Lung microvascular endothelial cell (primary cell): ENCODE results near the gene FAM171A2. TPM values are rescaled to one million over a fixed set of nuclear protein-coding genes. Genes with fewer than 3 reads are reported as not detected.
"Not testable (repeated sequence)": the region's sequence is repeated elsewhere in the genome, so short reads cannot be mapped to it uniquely, and the experiment has no call there.

Experiments
- DNase-seq, 2 donors: peaks; one replicate each; pipeline versions ENCODE4 v3.0.0 to v3.0.0-alpha.2; 2010; ENCODE audit warnings: low read depth in 2 of 2
- total RNA-seq: library from RNA; depleted of rRNA; stranded (reverse); fragments of >200 nt; gene quantifications from 2 replicates; pipeline ENCODE4 v1.2.1, GENCODE V29; 2014

The FAM171A2 gene
- 6.3 and 8.1 TPM in 2 replicates for total RNA-seq

DNA sequence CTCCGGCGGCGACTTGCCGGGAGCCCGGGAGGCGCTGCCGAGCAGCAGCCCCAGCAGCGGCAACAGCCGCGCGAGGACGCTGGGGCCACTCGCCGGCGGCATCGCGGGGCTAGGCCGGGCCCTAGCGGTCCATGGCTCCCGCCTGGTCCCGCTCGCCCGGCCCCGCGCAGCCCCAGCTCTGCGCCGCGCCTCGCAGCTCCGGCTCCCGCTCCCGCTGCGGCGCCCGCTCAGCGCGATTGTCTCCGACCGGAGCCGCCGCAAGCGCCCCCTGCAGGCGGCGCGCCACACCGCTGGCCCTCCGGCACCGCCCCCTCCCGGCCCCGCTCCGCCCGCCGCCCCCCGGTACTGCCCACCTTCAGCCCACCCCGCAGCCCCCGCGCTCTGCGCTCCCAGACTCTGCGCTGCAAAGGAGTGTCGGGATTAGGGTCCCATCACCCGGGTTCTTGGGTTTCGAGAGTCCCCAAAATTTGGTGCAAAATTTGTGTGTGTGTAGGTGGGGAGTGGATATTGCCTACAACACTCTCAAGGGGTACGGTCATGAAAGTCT is at the start of gene FAM171A2:
Gene FAM171A2, minus strand, starts transcription at position 241 of the 547 bp plus-strand sequence. Its CDS starts 139 bp downstream, at position 102.
- DNase-seq: peak; percentile 62 to 74

- DNase-seq: no peak
These were observed 45.8 kb upstream of the FAM171A2 start for GRCh38 chr17:44409309-44410028.

DNA sequence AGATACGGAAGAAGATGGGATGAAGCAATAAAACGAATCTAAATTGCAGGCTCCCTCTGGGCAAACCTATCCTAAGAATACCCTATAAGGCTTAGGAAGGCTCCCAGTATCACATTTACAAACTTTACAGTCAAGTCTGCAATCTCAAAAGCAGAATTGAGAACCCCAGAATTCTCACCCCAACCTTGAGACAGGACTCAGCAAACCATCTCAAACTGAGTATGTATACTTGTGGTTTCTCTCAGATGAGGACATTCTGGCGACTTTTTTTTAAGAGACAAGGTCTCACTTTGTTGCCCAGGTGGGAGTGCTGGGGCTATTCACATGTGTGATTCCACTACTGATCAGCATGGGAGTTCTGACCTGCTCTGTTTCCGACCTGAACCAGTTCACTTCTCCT is 45.1 kb upstream of the FAM171A2 start:
- DNase-seq: no peak

DNA sequence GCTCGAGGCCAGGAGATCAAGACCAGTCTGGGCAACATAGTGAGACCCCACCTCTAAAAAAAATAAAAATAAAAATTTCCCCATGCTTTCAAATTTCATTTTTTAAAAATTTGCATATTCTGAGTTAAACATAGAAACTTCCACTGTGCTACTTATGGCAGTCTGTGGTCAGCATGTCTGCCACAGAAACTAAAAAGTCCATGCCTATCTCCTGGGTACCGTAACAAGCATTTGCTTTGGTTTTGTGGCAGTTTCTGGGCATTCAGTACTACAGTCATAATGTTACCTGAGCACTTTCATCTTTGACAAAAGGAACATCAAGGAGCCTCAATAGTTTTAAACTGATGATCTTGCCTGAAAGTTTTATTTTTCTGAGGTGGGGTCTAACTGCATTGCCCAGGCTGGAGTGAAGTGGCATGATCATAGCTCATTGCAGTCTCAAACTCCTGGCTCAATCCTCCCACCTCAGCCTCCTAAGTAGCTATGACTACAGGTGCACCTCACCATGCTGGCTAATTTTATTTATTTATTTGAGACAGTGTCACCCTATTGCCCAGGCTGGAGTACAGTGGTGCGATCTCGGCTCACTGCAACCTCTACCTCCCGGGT is 39.0 kb upstream of the FAM171A2 start:
- no peak for DNase-seq

GRCh38 chr17:44400226-44400847 is 36.7 kb upstream of the FAM171A2 start:
- DNase-seq: peak; percentile 36 to 55

GRCh38 chr17:44398692-44399691 is 35.3 kb upstream of the FAM171A2 start:
- DNase-seq: no peak

GRCh38 chr17:44397479-44398440 is 34.1 kb upstream of the FAM171A2 start:
- no peak for DNase-seq

- DNase-seq: no peak
These were observed 33.3 kb upstream of the FAM171A2 start for GRCh38 chr17:44396946-44397345.

DNA sequence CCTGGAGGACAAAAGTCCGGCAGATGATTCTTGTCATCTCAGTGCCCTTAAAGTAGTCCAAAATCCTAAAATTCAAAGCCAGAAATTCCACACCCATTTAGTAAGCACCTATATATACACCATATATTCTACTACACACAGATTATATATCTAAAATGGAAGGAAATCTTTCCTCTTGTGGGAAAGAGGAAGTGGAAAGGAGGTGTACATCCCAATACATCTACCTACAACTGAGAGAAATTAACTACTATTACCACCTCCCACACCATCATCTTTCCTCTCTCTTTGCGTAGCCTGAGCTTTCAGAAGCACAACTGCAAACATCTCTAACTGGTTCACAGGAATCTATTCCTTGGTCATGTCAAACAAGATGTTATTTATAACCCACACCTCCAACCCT is 31.2 kb upstream of the FAM171A2 start:
- DNase-seq: no peak

GRCh38 chr17:44394112-44394511 is 30.5 kb upstream of the FAM171A2 start:
- not testable (repeated sequence) for DNase-seq

DNA sequence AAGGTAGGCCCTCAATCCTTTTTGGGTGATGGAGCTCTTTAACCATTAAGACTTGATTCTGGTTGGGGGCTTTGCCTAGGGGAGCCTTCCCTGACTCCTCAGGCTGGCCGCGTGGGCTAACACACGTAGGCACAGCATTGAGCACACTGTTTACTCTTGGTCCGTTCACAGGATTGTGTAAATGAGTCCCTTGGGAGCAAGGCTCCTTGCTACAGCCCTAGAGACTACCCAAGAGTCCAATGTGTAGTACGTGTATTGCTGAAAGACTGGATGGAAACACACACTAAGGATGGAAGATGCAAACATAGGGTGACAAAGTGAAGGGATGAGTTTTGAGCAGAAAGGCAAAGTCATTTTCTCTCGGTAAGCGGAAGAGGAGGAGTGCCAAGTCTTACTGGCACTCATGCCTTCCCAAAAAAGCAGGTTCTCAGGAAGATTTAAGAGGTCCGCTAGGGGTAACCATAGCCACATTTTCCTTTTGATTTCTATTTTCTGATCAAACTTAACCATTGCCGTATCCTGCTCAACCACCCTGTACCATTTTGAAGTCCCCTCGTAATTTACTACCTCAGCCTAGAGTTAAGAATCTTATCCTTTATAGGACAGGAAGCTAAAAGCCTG is 26.7 kb upstream of the FAM171A2 start:
- no peak for DNase-seq

DNA sequence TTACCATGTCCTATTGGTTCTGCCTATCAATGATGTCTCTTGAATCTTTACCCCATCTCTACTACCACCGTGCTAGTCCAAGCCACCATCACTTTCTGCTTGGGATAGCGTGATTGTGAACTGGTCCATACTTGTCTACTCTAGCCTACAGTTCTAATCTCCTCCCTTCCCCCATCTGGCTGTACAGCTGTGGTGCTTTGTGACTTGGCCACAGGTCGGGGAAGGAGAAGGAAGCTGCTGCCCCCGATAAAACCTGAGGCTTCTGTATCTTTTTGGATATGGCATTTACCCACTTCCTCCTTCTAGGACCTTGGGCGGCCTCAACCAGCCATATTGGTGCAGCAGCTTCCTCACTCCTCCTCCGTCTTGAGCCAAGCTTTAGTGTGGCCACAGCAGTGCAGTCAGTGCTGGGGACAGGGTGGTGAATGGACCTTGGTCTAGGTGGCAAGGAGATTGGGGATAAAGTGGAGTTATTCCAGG is 26.1 kb upstream of the FAM171A2 start:
- DNase-seq: no peak

GRCh38 chr17:44389281-44389680 is 25.6 kb upstream of the FAM171A2 start, which contains the start of gene ITGA2B:
ITGA2B (minus strand) TSS chr17:44389649; CDS start chr17:44389473, 176 bp downstream.
- no peak for DNase-seq

- DNase-seq: no peak
These were observed 24.2 kb upstream of the FAM171A2 start for GRCh38 chr17:44387804-44388203.

GRCh38 chr17:44386182-44386525 is 22.5 kb upstream of the FAM171A2 start:
- DNase-seq: no peak

GRCh38 chr17:44385287-44386181 is 21.9 kb upstream of the FAM171A2 start:
- peak; percentile 56 to 64 for DNase-seq

DNA sequence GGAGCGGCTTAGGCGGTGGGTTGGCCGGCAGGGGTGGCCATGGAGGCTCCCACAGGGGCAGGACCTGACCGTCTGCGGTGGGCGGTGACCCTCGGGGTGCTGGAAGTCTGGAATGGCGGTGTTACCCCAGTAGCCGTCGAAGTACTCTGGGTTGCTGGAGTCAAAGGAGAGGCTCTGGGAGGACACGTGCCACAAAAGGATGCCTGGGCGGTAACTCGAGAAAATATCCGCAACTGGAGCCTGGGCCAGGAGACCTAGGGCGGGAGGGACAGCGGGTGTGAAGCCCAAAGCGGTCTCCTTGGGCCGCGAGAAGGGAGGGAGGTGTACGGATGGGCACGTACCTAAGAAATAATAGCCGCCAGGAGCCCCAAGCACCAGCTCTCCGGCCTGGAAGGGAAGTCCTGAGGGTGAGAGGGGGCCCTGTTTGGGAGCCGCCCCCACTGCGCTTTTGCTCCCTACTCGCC is 21.2 kb upstream of the FAM171A2 start:
- no peak for DNase-seq

DNA sequence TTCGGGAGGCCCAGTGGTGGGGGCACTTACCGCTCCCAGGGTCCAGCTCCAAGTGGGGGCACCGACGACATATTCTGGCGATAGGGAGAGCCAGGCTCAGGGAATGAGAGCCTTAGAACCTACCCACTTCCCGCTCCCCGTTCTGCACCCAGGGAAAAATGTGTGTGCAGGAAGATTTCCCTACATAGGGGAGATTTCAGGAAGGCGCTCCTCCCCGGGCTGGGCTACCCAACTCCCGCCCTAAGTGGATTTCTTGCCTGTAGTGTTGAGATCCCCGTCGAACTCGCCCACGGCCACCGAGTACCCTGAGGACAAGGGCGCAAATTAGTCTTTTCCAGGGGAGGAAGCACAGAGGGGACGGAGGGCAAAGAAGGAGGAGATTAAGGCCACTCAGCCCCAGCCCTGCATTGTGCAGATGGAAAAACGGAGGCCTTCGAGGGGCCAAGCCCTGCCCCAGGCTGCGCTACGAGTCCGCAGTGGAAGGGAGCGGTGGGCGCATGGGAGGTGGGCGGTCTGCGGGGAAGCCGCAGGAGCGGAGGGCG is 20.7 kb upstream of the FAM171A2 start:
- DNase-seq: no peak
